Progenitor cell of endocrine pancreas (in vitro differentiated cells): ENCODE results near the gene MIB1. TPM values are rescaled to one million over a fixed set of nuclear protein-coding genes. Genes with fewer than 3 reads are reported as not detected.

Experiments used
- DNase-seq: peaks from one replicate; pipeline ENCODE4 v3.0.0; 2021; ENCODE audit warnings: low spot score; ENCODE audit not compliant: unreplicated experiment
- H3K27ac Mint-ChIP-seq: 2 replicates; pipeline ENCODE4 v1.8.0; 2021; ENCODE audit warnings: mild to moderate bottlenecking, moderate library complexity, mixed read lengths
- H3K27me3 Mint-ChIP-seq: 2 replicates; pipeline ENCODE4 v1.8.0; 2021; ENCODE audit warnings: mixed read lengths
- H3K36me3 Mint-ChIP-seq: 2 replicates; pipeline ENCODE4 v1.8.0; 2022; ENCODE audit warnings: mixed read lengths; ENCODE audit not compliant: insufficient read depth
- H3K4me1 Mint-ChIP-seq: 2 replicates; pipeline ENCODE4 v1.8.0; 2021; ENCODE audit warnings: low read depth, mixed read lengths
- H3K4me3 Mint-ChIP-seq: 2 replicates; pipeline ENCODE4 v1.8.0; 2021; ENCODE audit warnings: low read depth, mild to moderate bottlenecking, moderate library complexity, mixed read lengths
- H3K9me3 Mint-ChIP-seq: 2 replicates; pipeline ENCODE4 v1.8.0; 2021; ENCODE audit warnings: low read depth, mixed read lengths
- CTCF ChIP-seq: fragments of 200-600 bp; sonication (generic); IDR thresholded peaks from one replicate; pipeline ENCODE4 v1.5.0; 2021; ENCODE audit warnings: antibody characterized with exemption, mild to moderate bottlenecking; ENCODE audit not compliant: unreplicated experiment
- total RNA-seq: library from RNA; stranded (reverse); gene quantifications from 2 replicates; pipeline ENCODE4 v1.2.1, GENCODE V29; 2021

Gene MIB1
- total RNA-seq, 1 donor from 2014 or later, result 79.5 TPM

GRCh38 chr18:21739604-21740537 lies 721 bp upstream of the MIB1 start:
- DNase-seq, result no peak

GRCh38 chr18:21741312-21741561 lies 645 bp downstream of the MIB1 start:
- TF ChIP-seq CTCF, result no peak
- Mint-ChIP-seq H3K27ac (no peak overlapping the region), H3K27me3 (no peaks in the 10 kb centered on the region), H3K4me3 (peak overlapping the region; percentile 86), H3K9me3 (peaks cover 11% of the 10 kb centered on the region), H3K36me3 (peaks cover 4% of the 10 kb centered on the region), H3K4me1 (peaks cover 25% of the 10 kb centered on the region)
- DNase-seq, result no peak

More at GRCh38 chr18:21739604-21740537, 721 bp upstream of the MIB1 start:
- H3K36me3 Mint-ChIP-seq, result peaks cover 8% of the 10 kb centered on the region
- no peaks in the 10 kb centered on the region for H3K27me3 Mint-ChIP-seq
- no peak for TF ChIP-seq CTCF
- H3K9me3 Mint-ChIP-seq, result peaks cover 14% of the 10 kb centered on the region
- H3K27ac Mint-ChIP-seq, result peak overlapping the region; percentile 99
- H3K4me3 Mint-ChIP-seq, result peak overlapping the region; percentile 94
- H3K4me1 Mint-ChIP-seq, result peaks cover 22% of the 10 kb centered on the region

GRCh38 chr18:21741562-21742314 lies 1.1 kb downstream of the MIB1 start:
- peak; percentile 28 for TF ChIP-seq CTCF
- Mint-ChIP-seq H3K4me1 (peaks cover 29% of the 10 kb centered on the region), H3K4me3 (peak overlapping the region; percentile 86), H3K9me3 (peaks cover 6% of the 10 kb centered on the region), H3K27ac (peak overlapping the region; percentile 91), H3K27me3 (no peaks in the 10 kb centered on the region), H3K36me3 (no peaks in the 10 kb centered on the region)
- DNase-seq, result peak; percentile 31

- DNase-seq, result no peak
- TF ChIP-seq CTCF, result no peak
- no peaks in the 10 kb centered on the region for H3K27me3 Mint-ChIP-seq
- peaks cover 3% of the 10 kb centered on the region for H3K9me3 Mint-ChIP-seq
- peak overlapping the region; percentile 91 for H3K27ac Mint-ChIP-seq
- peak overlapping the region; percentile 86 for H3K4me3 Mint-ChIP-seq
- H3K36me3 Mint-ChIP-seq, result no peaks in the 10 kb centered on the region
- peaks cover 32% of the 10 kb centered on the region for H3K4me1 Mint-ChIP-seq
These were observed 1.7 kb downstream of the MIB1 start for GRCh38 chr18:21742315-21742687.

GRCh38 chr18:21743166-21743832 lies 2.7 kb downstream of the MIB1 start:
- Mint-ChIP-seq H3K9me3 (no peaks in the 10 kb centered on the region), H3K4me1 (peaks cover 38% of the 10 kb centered on the region), H3K36me3 (no peaks in the 10 kb centered on the region), H3K27ac (peak overlapping the region; percentile 62), H3K4me3 (peak overlapping the region; percentile 66), H3K27me3 (no peaks in the 10 kb centered on the region)
- no peak for TF ChIP-seq CTCF
- DNase-seq, result no peak
